Breast epithelium (tissue), 4 donors: ENCODE results near the gene GPX1. TPM values are rescaled to one million over a fixed set of nuclear protein-coding genes. Genes with fewer than 3 reads are reported as not detected.

Source experiments
- DNase-seq, 2 donors: peaks; one replicate each; pipeline ENCODE4 v3.0.0-alpha.2; 2019; ENCODE audit warnings: low spot score in 2 of 2
- H3K27ac ChIP-seq, 2 donors: fragments of 200-600 bp; sonication (generic) in 1 of 2; one replicate each; pipeline ENCODE4 v1.5.1; 2016 to 2019; ENCODE audit warnings: mild to moderate bottlenecking in 1 of 2
- H3K27me3 ChIP-seq, 2 donors: fragments of 200-600 bp; sonication (generic) in 1 of 2; one replicate each; pipeline versions ENCODE4 v1.5.1 to v1.6.0; 2017 to 2019; ENCODE audit warnings: control low read depth in 1 of 2, mild to moderate bottlenecking in 1 of 2
- H3K36me3 ChIP-seq: fragments of 200-600 bp; one replicate; pipeline ENCODE4 v1.5.1; 2019
- H3K4me1 ChIP-seq, 2 donors: fragments of 200-600 bp; sonication (generic); one replicate each; pipeline ENCODE4 v1.5.1; 2016 to 2019; ENCODE audit warnings: control low read depth in 1 of 2
- H3K4me3 ChIP-seq, 3 donors: fragments of 200-600 bp; sonication (generic); 1 replicate in 2 of 3; 2 replicates in 1 of 3; pipeline ENCODE4 v1.5.1; 2016 to 2019; ENCODE audit warnings: mild to moderate bottlenecking in 3 of 3, moderate library complexity in 2 of 3
- H3K9me3 ChIP-seq, 2 donors: fragments of 200-600 bp; sonication (generic) in 1 of 2; one replicate each; pipeline ENCODE4 v1.5.1; 2016 to 2019; ENCODE audit warnings: control low read depth in 1 of 2
- CTCF ChIP-seq, 3 donors: fragments of 450-650 bp; IDR thresholded peaks; one replicate each; pipeline ENCODE4 v1.5.1; 2016 to 2017; ENCODE audit warnings: antibody characterized with exemption in 3 of 3, mild to moderate bottlenecking in 3 of 3, moderate library complexity in 3 of 3
- POLR2A ChIP-seq: fragments of 450-650 bp; IDR thresholded peaks from one replicate; pipeline ENCODE4 v1.6.1; 2016; ENCODE audit warnings: antibody characterized with exemption, mild to moderate bottlenecking, moderate library complexity
- POLR2AphosphoS5 ChIP-seq, 3 donors: sonication (generic); formaldehyde crosslinking; IDR thresholded peaks; one replicate each; pipeline ENCODE4 v1.6.1; 2017; ENCODE audit warnings: antibody characterized with exemption in 3 of 3
- intact Hi-C: fragments of 100-400 bp; cut with DNase I; formaldehyde crosslinking; loops from one replicate; pipeline ENCODE4 v1.15.1; 2023; ENCODE audit warnings: low total_unique reads
- total RNA-seq, 3 donors: library from RNA; depleted of rRNA; stranded (reverse); fragments of >200 nt; gene quantifications; one replicate each; pipeline ENCODE4 v1.1.0, GENCODE V29; 2016

Gene GPX1
- total RNA-seq, 3 donors from 2014 or later = 205 to 653 (median 275) TPM

- peaks cover 6% of the 10 kb centered on the region for H3K36me3 ChIP-seq
- no peaks in the 10 kb centered on the region for H3K4me1 ChIP-seq
- intact Hi-C loops = no loop called here
- no peak overlapping the region for H3K4me3 ChIP-seq
- TF ChIP-seq POLR2A = no peak
- no peak for TF ChIP-seq CTCF (IDR thresholded peaks at IDR 0.05)
- TF ChIP-seq POLR2AphosphoS5 (IDR thresholded peaks at IDR 0.05) = no peak
- no peak overlapping the region for H3K27ac ChIP-seq
- no peaks in the 10 kb centered on the region for H3K9me3 ChIP-seq
- DNase-seq = no peak
- H3K27me3 ChIP-seq = no peaks in the 10 kb centered on the region
These were observed 41.3 kb downstream of the GPX1 start for GRCh38 chr3:49316696-49317457.

- DNase-seq = no peak
- Histone ChIP-seq H3K4me1 (no peaks in the 10 kb centered on the region), H3K4me3 (no peak overlapping the region), H3K27ac (no peak overlapping the region), H3K36me3 (peaks cover 6% of the 10 kb centered on the region), H3K27me3 (no peaks in the 10 kb centered on the region), H3K9me3 (no peaks in the 10 kb centered on the region)
- intact Hi-C loops = no loop called here
- TF ChIP-seq POLR2A (no peak), CTCF (IDR thresholded peaks at IDR 0.05) (no peak), POLR2AphosphoS5 (IDR thresholded peaks at IDR 0.05) (no peak)
These were observed 44.1 kb downstream of the GPX1 start for GRCh38 chr3:49313896-49314688.

- H3K27me3 ChIP-seq = no peaks in the 10 kb centered on the region
- H3K27ac ChIP-seq = no peak overlapping the region
- no peak overlapping the region for H3K4me3 ChIP-seq
- no peaks in the 10 kb centered on the region for H3K4me1 ChIP-seq
- H3K36me3 ChIP-seq = no peaks in the 10 kb centered on the region
- no peaks in the 10 kb centered on the region for H3K9me3 ChIP-seq
- no peak for DNase-seq
- intact Hi-C loops = no loop called here
- TF ChIP-seq POLR2AphosphoS5 (IDR thresholded peaks at IDR 0.05) = no peak
These were observed 46.9 kb downstream of the GPX1 start for GRCh38 chr3:49311283-49311682.

- H3K4me3 ChIP-seq = no peak overlapping the region
- no peaks in the 10 kb centered on the region for H3K9me3 ChIP-seq
- no peaks in the 10 kb centered on the region for H3K36me3 ChIP-seq
- intact Hi-C loops = no loop called here
- no peak for DNase-seq
- no peak overlapping the region for H3K27ac ChIP-seq
- H3K4me1 ChIP-seq = no peaks in the 10 kb centered on the region
- TF ChIP-seq POLR2AphosphoS5 (IDR thresholded peaks at IDR 0.05) = no peak
- no peak for TF ChIP-seq CTCF (IDR thresholded peaks at IDR 0.05)
- TF ChIP-seq POLR2A = no peak
- H3K27me3 ChIP-seq = no peaks in the 10 kb centered on the region
These were observed 47.5 kb downstream of the GPX1 start for GRCh38 chr3:49310677-49311076.

Other genes with a start within 250 kb of the GPX1 start
- gene USP19, start 237.5 kb downstream of the GPX1 start, total RNA-seq = 10 to 100 TPM; 49.2 to 57.2 (median 56.2) TPM
- 100 to 1,000 TPM; 411 to 700 (median 540) TPM for gene LAMB2, start 225.3 kb downstream of the GPX1 start, total RNA-seq
- gene CCDC71, start 192.0 kb downstream of the GPX1 start, total RNA-seq = 10 to 100 TPM; 29.0 to 39.7 (median 31.8) TPM
- 100 to 1,000 TPM in 1 of 3 donors, 10 to 100 TPM in 2; 38.7 to 106 (median 46.2) TPM for gene KLHDC8B, start 186.8 kb downstream of the GPX1 start, total RNA-seq
- 1 to 10 TPM; 4.2 to 5.1 (median 4.3) TPM for gene C3orf62, start 81.1 kb downstream of the GPX1 start, total RNA-seq
- gene USP4, start 18.3 kb downstream of the GPX1 start, total RNA-seq = 10 to 100 TPM; 26.3 to 32.8 (median 29.9) TPM
- gene RHOA, start 53.6 kb upstream of the GPX1 start, total RNA-seq = 100 to 1,000 TPM; 314 to 686 (median 317) TPM
- gene TCTA, start 54.1 kb upstream of the GPX1 start, total RNA-seq = 10 to 100 TPM; 22.6 to 29.0 (median 25.9) TPM
- gene AMT, start 64.1 kb upstream of the GPX1 start, total RNA-seq = 1 to 10 TPM; 2.7 to 8.3 (median 3.6) TPM
- gene NICN1, start 71.0 kb upstream of the GPX1 start, total RNA-seq = 10 to 100 TPM in 1 of 3 donors, 1 to 10 TPM in 2; 4.5 to 14.0 (median 5.2) TPM
- 10 to 100 TPM; 37.1 to 56.6 (median 44.6) TPM for gene DAG1, start 111.9 kb upstream of the GPX1 start, total RNA-seq
- gene BSN, start 196.1 kb upstream of the GPX1 start, total RNA-seq = under 1 TPM; 0.15 to 0.48 (median 0.33) TPM